Esophagus (tissue), 2 donors: Measurements from ENCODE around the gene KLHL2. TPM values are rescaled to one million over a fixed set of nuclear protein-coding genes. Genes with fewer than 3 reads are reported as not detected.
"Not testable (repeated sequence)": the region's sequence is repeated elsewhere in the genome, so short reads cannot be mapped to it uniquely, and the experiment has no call there.

Source experiments
- H3K27ac ChIP-seq, 2 donors: one replicate each; pipeline ENCODE4 v1.5.1; 2013; ENCODE audit warnings: low read depth in 2 of 2, mild to moderate bottlenecking in 2 of 2, inconsistent platforms in 1 of 2, low read length in 1 of 2, moderate library complexity in 1 of 2
- H3K27me3 ChIP-seq, 2 donors: one replicate each; pipeline ENCODE4 v1.6.1; 2013; ENCODE audit warnings: low read length in 2 of 2, control low read depth in 1 of 2, mild to moderate bottlenecking in 1 of 2; ENCODE audit not compliant: insufficient read depth in 2 of 2, control insufficient read depth in 1 of 2
- H3K36me3 ChIP-seq, 2 donors: one replicate each; pipeline ENCODE4 v1.6.1; 2013; ENCODE audit warnings: low read length in 1 of 2; ENCODE audit not compliant: control insufficient read depth in 2 of 2, insufficient read depth in 2 of 2
- H3K4me1 ChIP-seq, 2 donors: one replicate each; pipeline ENCODE4 v1.6.1; 2013; ENCODE audit warnings: low read length in 1 of 2; ENCODE audit not compliant: control insufficient read depth in 2 of 2, insufficient read depth in 2 of 2
- H3K4me3 ChIP-seq, 2 donors: one replicate each; pipeline ENCODE4 v1.5.1; 2013; ENCODE audit warnings: low read length in 2 of 2, mild to moderate bottlenecking in 2 of 2, low read depth in 1 of 2, moderate library complexity in 1 of 2
- H3K9me3 ChIP-seq, 2 donors: one replicate each; pipeline ENCODE4 v1.6.1; 2013; ENCODE audit warnings: mild to moderate bottlenecking in 2 of 2, low read depth in 1 of 2, low read length in 1 of 2, moderate library complexity in 1 of 2; ENCODE audit not compliant: control insufficient read depth in 2 of 2, insufficient read depth in 1 of 2
- WGBS, 2 donors: extraction: QIAGEN DNeasy Blood & Tissue Kit; methylation state at CpG; one replicate each; pipeline ENCODE4 v1.1.7; 2013; 5-methylcytosine and 5-hydroxymethylcytosine counted together
- polyA plus RNA-seq, 2 donors: library from polyadenylated mRNA; stranded (reverse); fragments of 200-250 nt; gene quantifications; one replicate each; pipeline ENCODE4 v1.2.3, GENCODE V29; 2013
- donor health status: healthy with polysubstance abuse.
- donor health status: Bipolar disorder and iron deficiency.

KLHL2 gene
- polyA plus RNA-seq, 2 donors, result 19.0 to 26.1 TPM

- H3K27me3 ChIP-seq, H3K4me1 ChIP-seq, H3K36me3 ChIP-seq, H3K27ac ChIP-seq, H3K4me3 ChIP-seq, H3K9me3 ChIP-seq: not testable (repeated sequence)
- 72 to 94% methylated on average over 2 of the region's 2 CpGs for WGBS, 2 donors
These were observed 66.1 kb downstream of the KLHL2 start for GRCh38 chr4:165273443-165273842.

- 91 to 97% methylated on average over 2 to 3 of the region's 3 CpGs for WGBS, 2 donors
- not testable (repeated sequence) for H3K9me3 ChIP-seq, H3K4me3 ChIP-seq, H3K27ac ChIP-seq, H3K27me3 ChIP-seq, H3K36me3 ChIP-seq, H3K4me1 ChIP-seq
These were observed 68.0 kb downstream of the KLHL2 start for GRCh38 chr4:165275357-165275756.

GRCh38 chr4:165279531-165279930 lies 72.2 kb downstream of the KLHL2 start:
- H3K4me1 ChIP-seq, H3K27ac ChIP-seq, H3K27me3 ChIP-seq, H3K36me3 ChIP-seq, H3K4me3 ChIP-seq, H3K9me3 ChIP-seq: not testable (repeated sequence)
- 96 to 97% methylated on average over 20 of the region's 20 CpGs for WGBS, 2 donors

- H3K27me3 ChIP-seq, H3K27ac ChIP-seq, H3K36me3 ChIP-seq, H3K4me1 ChIP-seq, H3K9me3 ChIP-seq, H3K4me3 ChIP-seq: not testable (repeated sequence)
- 98% methylated on average over 3 of the region's 3 CpGs for WGBS, 2 donors
These were observed 77.3 kb downstream of the KLHL2 start for GRCh38 chr4:165284697-165285096.

- H3K4me3 ChIP-seq, result not testable (repeated sequence)
- 74 to 78% methylated on average over 4 of the region's 4 CpGs for WGBS, 2 donors
These were observed 79.4 kb downstream of the KLHL2 start for GRCh38 chr4:165286619-165287340.

GRCh38 chr4:165288226-165288625 lies 80.9 kb downstream of the KLHL2 start:
- no peak overlapping the region for H3K27ac ChIP-seq
- no peaks in the 10 kb centered on the region for H3K27me3 ChIP-seq
- H3K9me3 ChIP-seq, result no peaks in the 10 kb centered on the region
- 61 to 64% methylated on average over 3 of the region's 3 CpGs for WGBS, 2 donors
- H3K4me1 ChIP-seq, result no peaks in the 10 kb centered on the region
- no peak overlapping the region for H3K4me3 ChIP-seq
- H3K36me3 ChIP-seq, result no peaks in the 10 kb centered on the region

More at GRCh38 chr4:165286619-165287340, 79.4 kb downstream of the KLHL2 start:
- H3K36me3 ChIP-seq, H3K4me1 ChIP-seq, H3K27ac ChIP-seq, H3K9me3 ChIP-seq, H3K27me3 ChIP-seq: not testable (repeated sequence)

GRCh38 chr4:165288639-165289422 lies 81.5 kb downstream of the KLHL2 start:
- Histone ChIP-seq H3K4me3 (no peak overlapping the region), H3K9me3 (no peaks in the 10 kb centered on the region), H3K4me1 (no peaks in the 10 kb centered on the region), H3K27ac (no peak overlapping the region), H3K27me3 (no peaks in the 10 kb centered on the region), H3K36me3 (no peaks in the 10 kb centered on the region)

- H3K4me1 ChIP-seq, result no peaks in the 10 kb centered on the region
- no peak overlapping the region for H3K4me3 ChIP-seq
- no peak overlapping the region for H3K27ac ChIP-seq
These were observed 82.0 kb downstream of the KLHL2 start for GRCh38 chr4:165289423-165289785.

GRCh38 chr4:165293061-165293460 lies 85.7 kb downstream of the KLHL2 start:
- Histone ChIP-seq H3K9me3 (no peaks in the 10 kb centered on the region), H3K4me3 (no peak overlapping the region), H3K36me3 (peaks cover 3 to 6% of the 10 kb centered on the region in 2 donors), H3K27ac (no peak overlapping the region), H3K27me3 (no peaks in the 10 kb centered on the region), H3K4me1 (no peaks in the 10 kb centered on the region)
- 98 to 99% methylated on average over 6 of the region's 6 CpGs for WGBS, 2 donors

More at GRCh38 chr4:165289423-165289785, 82.0 kb downstream of the KLHL2 start:
- Histone ChIP-seq H3K9me3 (no peaks in the 10 kb centered on the region), H3K27me3 (no peaks in the 10 kb centered on the region), H3K36me3 (no peaks in the 10 kb centered on the region)
